Stimulated activated CD4-positive, alpha-beta T cell treated with anti-CD3 and anti-CD28 coated beads, Interleukin-15, amount 100 ng/mL, for 48 hours (primary cell): ENCODE measurements around the gene MTMR3.
A peak's percentile ranks its signal among the peaks of the same experiment; 100 is the strongest.
"Not testable (repeated sequence)": the region's sequence is repeated elsewhere in the genome, so short reads cannot be mapped to it uniquely, and the experiment has no call there.

ENCODE experiments used
- DNase-seq, 2 donors: peaks; one replicate each; pipeline ENCODE4 v3.0.0-alpha.2; 2020; ENCODE audit warnings: low read depth in 2 of 2

MTMR3 gene

GRCh38 chr22:29967461-29967860 is 84.5 kb downstream of the MTMR3 start:
- no peak for DNase-seq

GRCh38 chr22:29971607-29972006 is 88.6 kb downstream of the MTMR3 start:
- no peak for DNase-seq

- no peak for DNase-seq
Observed at GRCh38 chr22:29972121-29972520, 89.1 kb downstream of the MTMR3 start.

GRCh38 chr22:29973269-29973668 is 90.3 kb downstream of the MTMR3 start:
- no peak for DNase-seq

DNA sequence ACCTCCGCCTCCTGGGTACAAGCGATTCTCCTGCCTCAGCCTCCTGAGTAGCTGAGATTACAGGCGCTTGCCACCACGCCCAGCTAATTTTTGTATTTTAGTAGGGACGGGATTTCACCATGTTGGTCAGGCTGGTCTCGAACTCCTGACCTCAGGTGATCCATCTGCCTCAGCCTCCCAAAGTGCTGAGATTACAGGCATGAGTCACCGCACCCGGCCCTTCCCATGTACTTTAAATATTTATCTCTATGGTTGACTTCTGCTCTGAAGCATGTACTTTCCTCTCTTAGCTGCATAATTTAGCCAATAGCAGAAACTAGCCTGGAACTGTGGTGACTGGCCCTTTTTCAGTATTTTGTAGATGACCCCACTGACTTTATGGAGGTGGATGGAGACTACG is 90.7 kb downstream of the MTMR3 start:
- DNase-seq = not testable (repeated sequence)

- no peak for DNase-seq
Observed at GRCh38 chr22:29975494-29975893, 92.5 kb downstream of the MTMR3 start.

- no peak for DNase-seq
Observed at GRCh38 chr22:29977107-29977506, 94.1 kb downstream of the MTMR3 start.

DNA sequence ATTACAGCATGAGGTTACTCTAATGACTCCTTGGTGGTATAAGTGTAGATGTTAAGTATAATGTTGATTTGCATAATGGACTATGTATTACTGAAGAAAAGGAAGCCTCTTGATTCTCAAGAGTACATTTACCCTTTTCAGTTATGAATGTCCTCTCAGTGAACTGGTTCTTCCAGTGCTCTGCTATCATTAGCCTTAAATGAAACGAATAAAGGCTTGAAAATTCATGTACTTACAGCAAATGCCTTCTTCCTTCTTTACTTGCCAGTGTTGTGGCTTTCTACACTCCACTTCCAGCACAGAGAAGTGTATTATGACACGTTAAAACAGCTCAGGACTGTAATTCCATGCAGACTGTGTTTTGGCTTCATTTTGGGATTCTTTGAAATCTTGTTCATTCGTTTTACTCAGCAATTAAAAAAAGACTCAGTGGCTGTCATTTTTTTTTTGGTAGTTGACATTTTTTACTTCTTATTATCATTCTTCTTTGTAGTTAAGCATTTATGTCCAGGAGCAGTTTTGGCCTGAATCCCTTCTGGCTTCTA is 96.9 kb downstream of the MTMR3 start:
- no peak for DNase-seq

GRCh38 chr22:29983296-29983917 is 100.4 kb downstream of the MTMR3 start:
- no peak for DNase-seq

DNA sequence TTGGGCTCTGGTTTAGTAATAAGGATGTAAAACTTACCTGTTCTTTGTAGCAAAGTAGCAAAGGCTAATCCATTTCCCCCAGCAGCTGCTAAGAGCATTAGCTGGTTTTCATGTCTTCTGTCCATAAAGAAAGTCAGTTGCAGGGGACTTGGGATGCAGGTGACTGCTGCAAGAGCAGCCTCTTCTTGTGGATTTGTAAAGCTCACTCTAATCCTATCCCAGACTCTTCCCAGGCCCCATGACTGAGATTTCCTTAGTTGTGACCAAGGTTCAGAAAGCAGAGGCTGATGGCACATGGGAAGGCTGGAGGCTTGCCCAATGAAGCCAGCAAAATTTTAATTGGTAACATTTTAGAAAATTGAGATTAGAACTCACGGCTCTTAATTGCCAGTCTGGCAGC is 102.9 kb downstream of the MTMR3 start:
- no peak for DNase-seq

- no peak for DNase-seq
Observed at GRCh38 chr22:29987137-29987536, 104.2 kb downstream of the MTMR3 start.

GRCh38 chr22:29988719-29989118 is 105.7 kb downstream of the MTMR3 start:
- DNase-seq = no peak

DNA sequence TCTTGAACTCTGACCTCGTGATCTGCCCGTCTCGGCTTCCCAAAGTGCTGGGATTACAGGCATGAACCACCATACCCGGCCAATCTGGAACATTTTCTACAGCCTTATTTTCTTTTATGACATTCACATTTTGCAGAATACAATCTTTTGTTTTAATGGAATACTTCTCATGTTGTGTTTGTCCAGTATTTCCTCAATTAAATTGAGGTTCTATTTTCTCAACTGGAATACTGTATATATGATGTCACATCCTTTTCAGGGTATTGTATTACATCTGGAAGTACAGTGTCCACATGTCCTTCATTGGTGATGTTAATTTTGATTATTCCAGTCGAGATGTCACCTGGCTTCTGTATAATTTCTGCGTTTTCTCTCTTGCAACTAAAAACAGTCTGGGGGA is 106.5 kb downstream of the MTMR3 start:
- no peak for DNase-seq

GRCh38 chr22:29992341-29993275 is 109.6 kb downstream of the MTMR3 start:
- DNase-seq = no peak

- no peak for DNase-seq
Observed at GRCh38 chr22:29994027-29994715, 111.2 kb downstream of the MTMR3 start.

DNA sequence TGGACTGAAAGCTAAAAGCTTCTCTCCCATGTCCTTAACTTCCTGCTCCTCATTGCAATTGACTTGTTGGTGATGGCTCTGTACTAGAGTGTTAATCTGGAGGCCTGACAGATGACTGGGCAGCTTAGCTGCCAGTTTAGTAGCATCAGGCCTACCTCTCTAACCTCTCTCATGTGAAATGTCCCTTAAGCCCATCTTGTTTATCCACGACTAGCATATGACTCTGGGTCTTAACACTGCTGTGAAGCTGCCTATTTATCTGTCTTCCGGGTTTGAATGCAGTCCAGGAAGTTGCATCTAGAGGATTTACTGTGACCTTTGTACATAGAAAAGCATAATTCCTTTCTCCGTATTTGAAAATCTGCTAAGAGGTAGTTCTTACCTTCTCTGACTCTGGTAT is 112.0 kb downstream of the MTMR3 start:
- no peak for DNase-seq

DNA sequence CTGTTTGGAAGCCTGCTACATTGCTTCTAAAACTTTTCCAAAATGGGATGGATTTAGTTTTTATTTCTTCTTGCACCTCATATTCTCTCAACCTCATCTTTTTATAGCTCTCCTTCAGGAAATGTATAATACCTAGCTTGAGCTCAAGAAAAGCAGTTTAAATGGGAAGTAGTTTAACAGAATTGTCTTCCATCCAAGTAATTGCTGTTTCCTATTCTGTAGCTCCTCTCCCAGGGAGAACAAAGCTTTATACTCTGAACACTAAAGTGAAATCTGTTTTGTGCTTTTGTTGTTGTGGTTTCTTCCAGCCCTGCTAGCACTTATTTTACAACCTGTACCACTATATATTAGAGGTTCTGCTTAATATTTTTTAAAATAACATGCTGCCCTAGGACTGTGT is 114.1 kb downstream of the MTMR3 start:
- DNase-seq = no peak

- DNase-seq = no peak
Observed at GRCh38 chr22:29997516-29997915, 114.5 kb downstream of the MTMR3 start.

- DNase-seq = no peak
Observed at GRCh38 chr22:29998627-29999384, 115.8 kb downstream of the MTMR3 start.

- peak in 1 of 2 donors; percentile 7 for DNase-seq
Observed at GRCh38 chr22:30000566-30000965, 117.6 kb downstream of the MTMR3 start.

- no peak for DNase-seq
Observed at GRCh38 chr22:30001459-30001858, 118.5 kb downstream of the MTMR3 start.
